Vagina (tissue), 2 donors: Measurements from ENCODE around the gene TRANK1. TPM values are rescaled to one million over a fixed set of nuclear protein-coding genes. Genes with fewer than 3 reads are reported as not detected.

Experiments used
- DNase-seq, 2 donors: peaks; one replicate each; pipeline ENCODE4 v3.0.0-alpha.2; 2017; ENCODE audit errors: extremely low spot score in 2 of 2
- H3K27ac ChIP-seq: fragments of 200-600 bp; sonication (generic); one replicate; pipeline ENCODE4 v1.5.1; 2019
- H3K27me3 ChIP-seq: fragments of 200-600 bp; sonication (generic); one replicate; pipeline ENCODE4 v1.5.1; 2019
- H3K36me3 ChIP-seq, 2 donors: fragments of 200-600 bp; sonication (generic); one replicate each; pipeline ENCODE4 v1.5.1; 2017 to 2019
- H3K4me1 ChIP-seq: fragments of 200-600 bp; sonication (generic); one replicate; pipeline ENCODE4 v1.5.1; 2019
- H3K4me3 ChIP-seq, 2 donors: fragments of 200-600 bp; sonication (generic); 1 replicate in 1 of 2; 2 replicates in 1 of 2; pipeline ENCODE4 v1.5.1; 2016 to 2019
- H3K9me3 ChIP-seq: fragments of 200-600 bp; sonication (generic); one replicate; pipeline ENCODE4 v1.5.1; 2019
- POLR2A ChIP-seq, 2 donors: fragments of 450-650 bp; IDR thresholded peaks; one replicate each; pipeline ENCODE4 v1.6.1; 2017; ENCODE audit warnings: antibody characterized with exemption in 2 of 2, mild to moderate bottlenecking in 2 of 2, moderate library complexity in 2 of 2
- POLR2AphosphoS5 ChIP-seq, 2 donors: sonication (generic); formaldehyde crosslinking; IDR thresholded peaks; one replicate each; pipeline ENCODE4 v1.9.0; 2017; ENCODE audit warnings: antibody characterized with exemption in 2 of 2, mild to moderate bottlenecking in 2 of 2, low read depth in 1 of 2; ENCODE audit not compliant: insufficient read depth in 1 of 2
- intact Hi-C: fragments of 100-400 bp; cut with DNase I; formaldehyde crosslinking; loops from one replicate; pipeline ENCODE4 v1.15.1; 2023
- small RNA-seq: library from RNA; depleted of rRNA; stranded (forward); fragments of <200 nt; gene quantifications from one replicate; pipeline ENCODE3, GENCODE V24; 2016
- total RNA-seq: library from RNA; depleted of rRNA; stranded (reverse); fragments of >200 nt; gene quantifications from one replicate; pipeline ENCODE4 v1.2.3, GENCODE V29; 2016
- TF ChIP-seq, protein P1 (sequence below), 3 experiments: fragments of 450-650 bp in 2 of 3; fragments of 200-600 bp in 1 of 3; sonication (generic) in 1 of 3; IDR thresholded peaks; one replicate each; pipeline ENCODE4 v1.5.1; 2017 to 2019; ENCODE audit warnings: antibody characterized with exemption in 3 of 3, mild to moderate bottlenecking in 2 of 3, moderate library complexity in 2 of 3

The TRANK1 gene
- total RNA-seq, 1 donor from 2014 or later = 17.7 TPM

DNA sequence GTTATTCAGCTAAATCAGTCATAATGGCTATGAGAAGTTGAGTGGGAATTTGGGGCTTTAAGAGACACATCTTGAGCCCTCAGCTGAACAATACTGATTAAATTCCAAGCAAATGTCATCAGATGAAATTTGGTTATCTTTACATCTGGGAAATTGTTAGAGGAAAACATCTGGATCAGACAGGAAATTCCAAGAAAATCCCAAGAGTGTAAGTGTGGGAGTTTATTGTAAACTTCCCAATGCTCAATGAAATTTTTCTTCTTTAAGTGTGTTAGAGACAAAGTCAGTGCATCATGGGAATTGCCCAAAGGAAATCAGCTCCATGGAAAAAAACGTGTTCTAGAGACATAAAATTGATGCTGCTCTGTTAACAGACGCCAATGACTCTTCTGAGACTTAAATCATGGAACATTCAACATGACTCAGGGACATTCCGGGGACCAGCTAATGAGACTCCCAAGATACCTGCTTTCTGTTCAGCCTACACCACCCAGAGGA is 160.7 kb downstream of the TRANK1 start:
- Histone ChIP-seq H3K9me3 (no peaks in the 10 kb centered on the region), H3K27ac (no peak overlapping the region), H3K36me3 (no peaks in the 10 kb centered on the region), H3K4me1 (no peaks in the 10 kb centered on the region), H3K27me3 (no peaks in the 10 kb centered on the region), H3K4me3 (no peak overlapping the region)
- no peak for DNase-seq
- intact Hi-C loops = no loop called here
- no peak for TF ChIP-seq POLR2AphosphoS5 (IDR thresholded peaks at IDR 0.05; ENCODE audit: insufficient read depth in 1 of 2, low read depth in 1 of 2)
- TF ChIP-seq, protein P1, sequence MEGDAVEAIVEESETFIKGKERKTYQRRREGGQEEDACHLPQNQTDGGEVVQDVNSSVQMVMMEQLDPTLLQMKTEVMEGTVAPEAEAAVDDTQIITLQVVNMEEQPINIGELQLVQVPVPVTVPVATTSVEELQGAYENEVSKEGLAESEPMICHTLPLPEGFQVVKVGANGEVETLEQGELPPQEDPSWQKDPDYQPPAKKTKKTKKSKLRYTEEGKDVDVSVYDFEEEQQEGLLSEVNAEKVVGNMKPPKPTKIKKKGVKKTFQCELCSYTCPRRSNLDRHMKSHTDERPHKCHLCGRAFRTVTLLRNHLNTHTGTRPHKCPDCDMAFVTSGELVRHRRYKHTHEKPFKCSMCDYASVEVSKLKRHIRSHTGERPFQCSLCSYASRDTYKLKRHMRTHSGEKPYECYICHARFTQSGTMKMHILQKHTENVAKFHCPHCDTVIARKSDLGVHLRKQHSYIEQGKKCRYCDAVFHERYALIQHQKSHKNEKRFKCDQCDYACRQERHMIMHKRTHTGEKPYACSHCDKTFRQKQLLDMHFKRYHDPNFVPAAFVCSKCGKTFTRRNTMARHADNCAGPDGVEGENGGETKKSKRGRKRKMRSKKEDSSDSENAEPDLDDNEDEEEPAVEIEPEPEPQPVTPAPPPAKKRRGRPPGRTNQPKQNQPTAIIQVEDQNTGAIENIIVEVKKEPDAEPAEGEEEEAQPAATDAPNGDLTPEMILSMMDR (IDR thresholded peaks at IDR 0.05) = no peak
- no peak for TF ChIP-seq POLR2A (IDR thresholded peaks at IDR 0.05)

DNA sequence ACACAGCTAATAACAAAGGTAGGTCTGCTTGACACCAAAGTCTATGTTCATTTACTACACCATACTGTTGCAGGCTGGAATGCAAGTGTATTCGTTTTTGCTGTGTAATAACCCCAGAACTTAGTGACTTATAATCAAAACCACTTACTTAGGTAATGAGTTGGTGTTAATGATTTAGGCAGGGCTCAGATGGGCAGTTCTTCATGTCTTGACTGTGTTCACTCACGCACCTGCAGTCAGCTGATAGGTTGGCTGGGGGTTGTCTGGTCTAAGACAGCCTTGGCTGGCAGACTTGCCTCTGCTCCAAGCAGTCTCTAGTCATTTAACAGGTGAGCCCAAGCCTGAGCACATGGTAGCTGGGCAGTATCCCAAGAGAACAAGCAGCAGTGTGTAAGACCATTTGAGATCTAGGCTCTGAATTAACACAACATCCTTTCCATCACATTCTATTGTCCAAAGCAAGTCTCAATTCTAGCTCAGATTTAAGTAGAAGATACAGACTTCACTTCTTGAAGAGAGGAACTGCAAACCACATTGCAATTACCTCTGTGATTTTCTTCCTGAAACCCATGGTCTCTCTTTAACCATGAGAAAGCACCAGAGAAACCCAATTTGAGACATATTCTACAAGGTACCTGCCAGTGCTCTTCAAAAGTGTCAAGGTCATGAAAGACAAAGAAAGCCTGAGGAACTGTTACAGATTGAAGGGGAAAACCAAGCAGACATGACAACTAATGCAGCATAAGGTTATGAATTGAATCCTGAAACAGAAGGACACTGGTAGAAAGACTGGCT is 167.2 kb downstream of the TRANK1 start:
- no peaks in the 10 kb centered on the region for H3K27me3 ChIP-seq
- intact Hi-C loops = no loop called here
- H3K4me3 ChIP-seq = no peak overlapping the region
- no peaks in the 10 kb centered on the region for H3K4me1 ChIP-seq
- no peak overlapping the region for H3K27ac ChIP-seq
- DNase-seq = no peak
- H3K36me3 ChIP-seq = no peaks in the 10 kb centered on the region
- TF ChIP-seq POLR2AphosphoS5 (IDR thresholded peaks at IDR 0.05; ENCODE audit: insufficient read depth in 1 of 2, low read depth in 1 of 2) = no peak
- TF ChIP-seq, protein P1 (IDR thresholded peaks at IDR 0.05) = no peak
- TF ChIP-seq POLR2A (IDR thresholded peaks at IDR 0.05) = no peak
- no peaks in the 10 kb centered on the region for H3K9me3 ChIP-seq

Small RNA genes within 50 kb of the gene (small RNA-seq; reads per million reads assigned to genes)
- gene RNU6ATAC4P = not detected

Other genes starting within 250 kb of the TRANK1 start
- not detected for gene DCLK3, start 180.5 kb downstream of the TRANK1 start, total RNA-seq
- 10.8 TPM for gene EPM2AIP1, start 48.1 kb upstream of the TRANK1 start, total RNA-seq
- gene MLH1, start 48.5 kb upstream of the TRANK1 start, total RNA-seq = 61.6 TPM
- gene LRRFIP2, start 229.5 kb upstream of the TRANK1 start, total RNA-seq = 74.2 TPM